Smooth muscle cell (in vitro differentiated cells): ENCODE results near the gene TNFSF8. TPM values are rescaled to one million over a fixed set of nuclear protein-coding genes. Genes with fewer than 3 reads are reported as not detected.

Experiments
- DNase-seq: peaks from one replicate; lab custom pipeline; 2025; ENCODE audit not compliant: unreplicated experiment; lab: John Stamatoyannopoulos, UW
- H2AFZ ChIP-seq: fragments of 200-600 bp; sonication (generic); 2 replicates; pipeline ENCODE4 v1.6.0; 2016; ENCODE audit warnings: antibody characterized with exemption, low read depth, mild to moderate bottlenecking
- H3F3A ChIP-seq: fragments of 200-600 bp; sonication (generic); 2 replicates; pipeline ENCODE4 v1.6.0; 2017; ENCODE audit warnings: antibody characterized with exemption, low read depth
- H3K27ac ChIP-seq: fragments of 200-600 bp; sonication (generic); 2 replicates; pipeline ENCODE4 v1.5.1; 2016; ENCODE audit warnings: low read depth, mild to moderate bottlenecking
- H3K27me3 ChIP-seq: fragments of 200-600 bp; sonication (generic); 2 replicates; pipeline ENCODE4 v1.6.1; 2016; ENCODE audit warnings: low read depth, mild to moderate bottlenecking
- H3K36me3 ChIP-seq: fragments of 200-600 bp; sonication (generic); 2 replicates; pipeline ENCODE4 v1.5.1; 2016; ENCODE audit warnings: low read depth
- H3K4me1 ChIP-seq: fragments of 200-600 bp; sonication (generic); 2 replicates; pipeline ENCODE4 v1.5.1; 2016; ENCODE audit warnings: low read depth
- H3K4me2 ChIP-seq: fragments of 200-600 bp; sonication (generic); 2 replicates; pipeline ENCODE4 v1.6.0; 2016; ENCODE audit warnings: mild to moderate bottlenecking
- H3K4me3 ChIP-seq: fragments of 200-600 bp; sonication (generic); 2 replicates; pipeline ENCODE4 v1.5.1; 2016; ENCODE audit warnings: mild to moderate bottlenecking
- H3K79me2 ChIP-seq: fragments of 200-600 bp; sonication (generic); 2 replicates; pipeline ENCODE4 v1.6.0; 2016; ENCODE audit warnings: low read depth, mild to moderate bottlenecking
- H3K9ac ChIP-seq: fragments of 200-600 bp; sonication (generic); 2 replicates; pipeline ENCODE4 v1.6.0; 2016; ENCODE audit warnings: low read depth
- H3K9me3 ChIP-seq: fragments of 200-600 bp; sonication (generic); replicated peaks from 2 replicates; pipeline ENCODE4 v1.5.1; 2016; ENCODE audit warnings: low read depth
- H4K20me1 ChIP-seq: fragments of 200-600 bp; sonication (generic); 2 replicates; pipeline ENCODE4 v1.6.0; 2016; ENCODE audit warnings: low read depth
- WGBS: methylation state at CpG from one replicate; pipeline ENCODE4 v1.1.7; 2016; ENCODE audit warnings: low lambda C conversion rate; 5-methylcytosine and 5-hydroxymethylcytosine counted together
- polyA plus RNA-seq: library from polyadenylated mRNA; unstranded; fragments of >200 nt; fragmentation: Nextera tagmentation; extraction: Ambion mirVana; gene quantifications from 2 replicates; pipeline ENCODE4 v1.2.1, GENCODE V29; 2016
- total RNA-seq: library from RNA; depleted of rRNA; stranded (reverse); fragments of >200 nt; gene quantifications from 2 replicates; pipeline ENCODE4 v1.2.3, GENCODE V29; 2014
- TF ChIP-seq, protein P1 (sequence below): fragments of 200-600 bp; sonication (generic); IDR thresholded peaks from 2 replicates; pipeline ENCODE4 v1.5.1; 2017; ENCODE audit warnings: borderline replicate concordance, mild to moderate bottlenecking, antibody characterized with exemption; ENCODE audit not compliant: insufficient read depth, poor library complexity, severe bottlenecking

Gene TNFSF8
- total and polyA plus RNA-seq, 2 experiments from 2014 or later = not detected

DNA sequence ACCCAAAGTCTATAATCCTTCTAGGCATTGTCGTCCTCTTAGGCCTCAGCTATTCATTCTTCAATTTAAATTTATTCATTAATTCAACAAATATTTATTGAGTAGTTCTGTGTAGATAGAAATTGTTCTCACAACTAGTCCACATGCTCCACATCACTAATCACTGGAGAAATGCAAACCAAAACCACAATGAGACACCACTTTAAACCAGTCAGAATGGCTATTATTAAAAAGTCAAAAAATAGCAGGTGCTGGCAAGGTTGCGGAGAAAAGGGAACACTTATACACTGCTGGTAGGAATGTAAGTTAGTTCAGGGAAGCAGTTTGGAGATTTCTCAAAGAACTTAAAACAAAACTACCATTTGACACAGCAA, 73.5 kb downstream of the TNFSF8 start:
- DNase-seq = no peak
- no peaks in the 10 kb centered on the region for H4K20me1 ChIP-seq
- H3K9ac ChIP-seq = no peak overlapping the region

DNA sequence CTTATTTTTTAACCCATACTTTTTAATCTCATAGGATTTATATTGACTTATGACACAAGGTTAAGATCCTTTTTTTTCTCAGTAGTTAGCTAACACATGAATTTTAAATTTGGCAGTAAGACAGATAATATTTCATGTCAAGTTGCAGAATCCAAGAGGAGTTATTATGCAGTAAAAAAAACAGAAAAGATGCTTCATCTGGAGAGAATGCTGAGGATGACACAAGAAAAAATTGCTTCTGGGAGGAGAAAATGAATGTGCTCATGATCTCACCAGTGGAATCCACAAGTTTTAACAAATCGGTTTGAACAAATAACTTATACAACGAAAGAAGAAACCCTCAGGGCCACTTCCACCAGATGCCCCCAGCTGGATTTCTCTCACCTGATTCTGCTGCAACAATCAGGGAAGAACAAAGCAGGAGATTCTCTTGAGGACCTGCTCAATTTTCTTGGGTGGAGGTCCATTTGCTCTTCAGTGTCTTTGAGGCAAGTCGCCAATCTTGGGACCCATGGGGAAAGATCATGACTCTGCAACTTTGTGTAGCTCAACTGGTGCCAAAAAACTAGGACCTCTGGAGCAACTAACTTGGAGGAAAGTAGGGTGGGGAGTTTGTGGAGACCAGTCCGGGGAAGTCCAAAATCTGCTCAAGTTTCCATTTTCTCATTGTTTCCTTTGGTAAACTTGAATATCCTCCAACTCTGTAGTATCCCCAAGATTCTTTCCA, 74.0 kb downstream of the TNFSF8 start:
- Histone ChIP-seq H3K4me2 (no peak overlapping the region), H3K9ac (no peak overlapping the region), H2AFZ (no peak overlapping the region), H3F3A (no peaks in the 10 kb centered on the region), H3K79me2 (no peaks in the 10 kb centered on the region), H3K4me3 (no peak overlapping the region), H3K9me3 (no peaks in the 10 kb centered on the region), H3K36me3 (no peaks in the 10 kb centered on the region), H3K4me1 (no peaks in the 10 kb centered on the region), H4K20me1 (no peaks in the 10 kb centered on the region), H3K27me3 (no peaks in the 10 kb centered on the region), H3K27ac (peak overlapping the region; percentile 32)
- no peak for DNase-seq
- TF ChIP-seq, protein P1, sequence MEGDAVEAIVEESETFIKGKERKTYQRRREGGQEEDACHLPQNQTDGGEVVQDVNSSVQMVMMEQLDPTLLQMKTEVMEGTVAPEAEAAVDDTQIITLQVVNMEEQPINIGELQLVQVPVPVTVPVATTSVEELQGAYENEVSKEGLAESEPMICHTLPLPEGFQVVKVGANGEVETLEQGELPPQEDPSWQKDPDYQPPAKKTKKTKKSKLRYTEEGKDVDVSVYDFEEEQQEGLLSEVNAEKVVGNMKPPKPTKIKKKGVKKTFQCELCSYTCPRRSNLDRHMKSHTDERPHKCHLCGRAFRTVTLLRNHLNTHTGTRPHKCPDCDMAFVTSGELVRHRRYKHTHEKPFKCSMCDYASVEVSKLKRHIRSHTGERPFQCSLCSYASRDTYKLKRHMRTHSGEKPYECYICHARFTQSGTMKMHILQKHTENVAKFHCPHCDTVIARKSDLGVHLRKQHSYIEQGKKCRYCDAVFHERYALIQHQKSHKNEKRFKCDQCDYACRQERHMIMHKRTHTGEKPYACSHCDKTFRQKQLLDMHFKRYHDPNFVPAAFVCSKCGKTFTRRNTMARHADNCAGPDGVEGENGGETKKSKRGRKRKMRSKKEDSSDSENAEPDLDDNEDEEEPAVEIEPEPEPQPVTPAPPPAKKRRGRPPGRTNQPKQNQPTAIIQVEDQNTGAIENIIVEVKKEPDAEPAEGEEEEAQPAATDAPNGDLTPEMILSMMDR = no peak
- WGBS = 94% methylated on average over 4 of the region's 4 CpGs

More for the DNA sequence above, 73.5 kb downstream of the TNFSF8 start:
- Histone ChIP-seq H3K36me3 (no peaks in the 10 kb centered on the region), H3K4me3 (no peak overlapping the region), H3K79me2 (no peaks in the 10 kb centered on the region), H3F3A (no peaks in the 10 kb centered on the region), H3K4me1 (no peaks in the 10 kb centered on the region), H3K4me2 (no peak overlapping the region), H3K27me3 (no peaks in the 10 kb centered on the region), H2AFZ (no peak overlapping the region), H3K27ac (peak overlapping the region; percentile 32), H3K9me3 (no peaks in the 10 kb centered on the region)
- TF ChIP-seq, protein P1 = no peak
- WGBS = 91% methylated on average over 2 of the region's 2 CpGs

DNA sequence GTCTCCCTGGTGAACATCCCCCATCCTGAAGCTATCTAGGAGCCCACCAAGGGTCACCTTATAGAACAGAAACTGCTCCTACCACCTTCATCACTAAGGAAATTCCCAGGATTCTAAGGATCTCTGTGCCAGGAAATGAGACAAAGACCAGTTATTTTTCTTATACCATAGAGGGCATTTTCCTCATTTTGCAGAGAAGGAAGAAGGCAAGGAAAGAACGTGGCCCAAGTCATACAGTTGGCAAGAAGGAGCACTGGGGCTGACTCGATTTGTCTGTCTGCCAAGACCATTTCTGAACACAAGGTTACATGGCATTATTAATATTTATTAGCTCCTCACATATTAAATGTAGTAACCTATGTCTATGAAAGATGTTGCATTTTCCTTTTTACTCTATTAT, 74.9 kb downstream of the TNFSF8 start:
- Histone ChIP-seq H3F3A (no peaks in the 10 kb centered on the region), H3K4me3 (no peak overlapping the region), H3K4me1 (no peaks in the 10 kb centered on the region), H3K36me3 (no peaks in the 10 kb centered on the region), H4K20me1 (no peaks in the 10 kb centered on the region), H3K27ac (no peak overlapping the region), H3K9me3 (no peaks in the 10 kb centered on the region), H3K9ac (no peak overlapping the region), H3K4me2 (no peak overlapping the region), H3K79me2 (no peaks in the 10 kb centered on the region), H2AFZ (no peak overlapping the region), H3K27me3 (no peaks in the 10 kb centered on the region)
- DNase-seq = no peak
- WGBS = 88% methylated on average over 2 of the region's 2 CpGs
- TF ChIP-seq, protein P1 = no peak
